B cell (primary cell): Measurements from ENCODE around the gene ACTR2. TPM values are rescaled to one million over a fixed set of nuclear protein-coding genes. Genes with fewer than 3 reads are reported as not detected.
"Not testable (repeated sequence)": the region's sequence is repeated elsewhere in the genome, so short reads cannot be mapped to it uniquely, and the experiment has no call there.

Source experiments
- ATAC-seq: fragments of 200-7000 bp; cut with Tn5 transposase; one replicate; pipeline ENCODE4 v1.10.0; 2021; ENCODE audit warnings: low read depth, mild to moderate bottlenecking, moderate number of reproducible peaks, moderate library complexity
- CTCF ChIA-PET: fragments of 350-600 bp; sonication (Branson Sonifier 250); formaldehyde crosslinking; loops from one replicate; lab custom pipeline; 2021; ENCODE audit warnings: antibody characterized with exemption, inconsistent platforms; lab: Charles Lee
- POLR2A ChIA-PET: fragments of 350-600 bp; sonication (Branson Sonifier 250); formaldehyde crosslinking; loops from one replicate; lab custom pipeline; 2021; ENCODE audit warnings: antibody characterized with exemption; lab: Charles Lee
- DNase-seq: peaks from one replicate; pipeline ENCODE4 v3.0.0; 2013
- H2AFZ ChIP-seq: 2 replicates; pipeline ENCODE4 v1.6.1; 2012; ENCODE audit warnings: mild to moderate bottlenecking, low read depth, low read length; ENCODE audit not compliant: insufficient read depth, poor library complexity, severe bottlenecking
- H3K27ac ChIP-seq, 2 donors: 1 replicate in 1 of 2; 2 replicates in 1 of 2; pipeline ENCODE4 v1.5.1; 2012 to 2013; ENCODE audit warnings: low read length in 2 of 2, mild to moderate bottlenecking in 2 of 2, moderate library complexity in 1 of 2
- H3K27me3 ChIP-seq, 4 experiments: fragments of 200-600 bp in 1 of 4; sonication (generic) in 1 of 4; replicated peaks in 1 of 4; 1 replicate in 2 of 4; 2 replicates in 2 of 4; pipeline versions ENCODE4 v1.6.1 to v1.7.0; 2013 to 2016; ENCODE audit warnings: low read length in 3 of 4, mild to moderate bottlenecking in 2 of 4, mixed read lengths in 1 of 4, moderate library complexity in 1 of 4; ENCODE audit not compliant: insufficient read depth in 4 of 4, control insufficient read depth in 3 of 4; ENCODE audit errors: control extremely low read depth in 1 of 4
- H3K36me3 ChIP-seq, 2 experiments: replicated peaks in 1 of 2; 1 replicate in 1 of 2; 2 replicates in 1 of 2; pipeline versions ENCODE4 v1.6.1 to v1.7.1; 2013; ENCODE audit warnings: low read length in 1 of 2; ENCODE audit not compliant: insufficient read depth in 2 of 2, control insufficient read depth in 1 of 2; ENCODE audit errors: control extremely low read depth in 1 of 2, extremely low read depth in 1 of 2
- H3K4me1 ChIP-seq, 2 donors: fragments of 200-600 bp in 1 of 2; sonication (generic) in 1 of 2; 1 replicate in 1 of 2; 2 replicates in 1 of 2; pipeline versions ENCODE4 v1.5.1 to v1.6.1; 2013 to 2017; ENCODE audit warnings: low read length in 2 of 2; ENCODE audit not compliant: control insufficient read depth in 2 of 2, insufficient read depth in 2 of 2
- H3K4me2 ChIP-seq: replicated peaks from 2 replicates; pipeline ENCODE3; 2012; ENCODE audit warnings: mild to moderate bottlenecking, low read depth, low read length; ENCODE audit not compliant: poor library complexity, severe bottlenecking
- H3K4me3 ChIP-seq, 5 experiments: fragments of 200-600 bp in 1 of 5; sonication (generic) in 1 of 5; 1 replicate in 3 of 5; 2 replicates in 2 of 5; pipeline versions ENCODE4 v1.5.1 to v1.7.0; 2011 to 2016; ENCODE audit warnings: low read length in 4 of 5, mild to moderate bottlenecking in 4 of 5, low read depth in 2 of 5, control low read depth in 1 of 5, moderate library complexity in 1 of 5; ENCODE audit not compliant: insufficient read depth in 1 of 5; ENCODE audit errors: control extremely low read depth in 1 of 5, extremely low read depth in 1 of 5
- H3K79me2 ChIP-seq: fragments of 200-600 bp; sonication (generic); one replicate; pipeline ENCODE4 v1.6.0; 2016; ENCODE audit warnings: low read length; ENCODE audit not compliant: control insufficient read depth, insufficient read depth
- H3K9ac ChIP-seq: fragments of 200-600 bp; sonication (generic); 2 replicates; pipeline ENCODE4 v1.6.1; 2017; ENCODE audit warnings: mild to moderate bottlenecking, low read length, moderate library complexity
- H3K9me3 ChIP-seq, 3 donors: one replicate each; pipeline versions ENCODE4 v1.6.1 to v1.7.1; 2013; ENCODE audit warnings: low read length in 2 of 3; ENCODE audit not compliant: control insufficient read depth in 2 of 3, insufficient read depth in 1 of 3; ENCODE audit errors: control extremely low read depth in 1 of 3
- H4K20me1 ChIP-seq: 2 replicates; pipeline ENCODE4 v1.6.0; 2012; ENCODE audit warnings: mild to moderate bottlenecking, low read length; ENCODE audit not compliant: insufficient read depth, control insufficient read depth, poor library complexity, severe bottlenecking
- H3K27ac Mint-ChIP-seq: one replicate; pipeline ENCODE4 v1.8.0; 2021; ENCODE audit warnings: mixed read lengths
- H3K27me3 Mint-ChIP-seq: one replicate; pipeline ENCODE4 v1.8.0; 2021; ENCODE audit warnings: mixed read lengths
- H3K4me1 Mint-ChIP-seq: one replicate; pipeline ENCODE4 v1.8.0; 2021; ENCODE audit warnings: mixed read lengths
- H3K4me3 Mint-ChIP-seq: one replicate; pipeline ENCODE4 v1.8.0; 2021; ENCODE audit warnings: mixed read lengths
- H3K9me3 Mint-ChIP-seq: one replicate; pipeline ENCODE4 v1.8.0; 2022; ENCODE audit warnings: mixed read lengths; ENCODE audit not compliant: insufficient read depth
- CTCF ChIP-seq: fragments of 200-600 bp; IDR thresholded peaks from one replicate; pipeline ENCODE4 v1.8.0; 2022; ENCODE audit warnings: antibody characterized with exemption, mild to moderate bottlenecking
- EZH2 ChIP-seq: IDR thresholded peaks from 2 replicates; pipeline ENCODE4 v1.6.1; 2012; ENCODE audit warnings: borderline replicate concordance, low read depth, mild to moderate bottlenecking, moderate library complexity, low read length; ENCODE audit not compliant: insufficient read depth, poor library complexity, severe bottlenecking
- WGBS: methylation state at CpG from one replicate; pipeline ENCODE4 v1.1.5; 2013; ENCODE audit warnings: missing lambda C conversion rate; ENCODE audit not compliant: insufficient coverage; 5-methylcytosine and 5-hydroxymethylcytosine counted together
- intact Hi-C: fragments of 100-400 bp; cut with micrococcal nuclease; formaldehyde crosslinking; loops from one replicate; pipeline ENCODE4 v1.10.0; 2022
- polyA plus RNA-seq: library from polyadenylated mRNA; depleted of rRNA; stranded (reverse); fragments of >200 nt; gene quantifications from 2 replicates; pipeline ENCODE4 v1.2.3, GENCODE V29; 2012
- total RNA-seq, 2 donors: library from RNA; stranded (reverse); fragments of 120-200 nt in 1 of 2; gene quantifications; 1 replicate in 1 of 2; 2 replicates in 1 of 2; pipeline versions ENCODE4 v1.2.3 to v1.2.4, GENCODE V29; 2013 to 2022

ACTR2 gene
- total and polyA plus RNA-seq, 2 donors (not counting 1 experiment from before 2014, with no cell fraction given): 41.8 to 284 TPM

- Mint-ChIP-seq H3K27me3 (no peaks in the 10 kb centered on the region), H3K9me3 (no peaks in the 10 kb centered on the region), H3K27ac (peak overlapping the region; percentile 1), H3K4me1 (peaks cover 64% of the 10 kb centered on the region), H3K4me3 (peak overlapping the region; percentile 3)
- peak overlapping the region; percentile 29 for H3K4me2 ChIP-seq
- intact Hi-C loops: no loop called here
- WGBS: 80% methylated on average over 1 of the region's 2 CpGs
- DNase-seq (no peak), ATAC-seq (no peak)
- CTCF ChIA-PET: no interaction called here
- peaks cover 75% of the 10 kb centered on the region for H4K20me1 ChIP-seq
- H3K36me3 ChIP-seq: peaks cover 9 to 23% of the 10 kb centered on the region in 2 experiments
- no peak overlapping the region for H3K4me3 ChIP-seq
- TF ChIP-seq EZH2: no peak
- TF ChIP-seq CTCF: no peak
- no peaks in the 10 kb centered on the region for H3K9me3 ChIP-seq
- H2AFZ ChIP-seq: no peak overlapping the region
- POLR2A ChIA-PET: no interaction called here
- H3K79me2 ChIP-seq: peaks cover 93% of the 10 kb centered on the region
- H3K4me1 ChIP-seq: peaks cover 65 to 67% of the 10 kb centered on the region in 2 donors
- H3K27ac ChIP-seq: peak overlapping the region; percentile 63 to 75
- H3K9ac ChIP-seq: peak overlapping the region; percentile 2
- no peaks in the 10 kb centered on the region for H3K27me3 ChIP-seq
Measured at GRCh38 chr2:65232636-65233035, 5.0 kb downstream of the ACTR2 start.

GRCh38 chr2:65240657-65241056 lies 13.0 kb downstream of the ACTR2 start:
- ATAC-seq (no peak), DNase-seq (no peak)
- H2AFZ ChIP-seq: no peak overlapping the region
- Mint-ChIP-seq H3K27ac (no peak overlapping the region), H3K9me3 (no peaks in the 10 kb centered on the region), H3K4me3 (no peak overlapping the region), H3K27me3 (no peaks in the 10 kb centered on the region), H3K4me1 (peaks cover 29% of the 10 kb centered on the region)
- H3K27me3 ChIP-seq: no peaks in the 10 kb centered on the region
- H3K4me2 ChIP-seq: no peak overlapping the region
- no peak overlapping the region for H3K9ac ChIP-seq
- no peak overlapping the region for H3K4me3 ChIP-seq
- H4K20me1 ChIP-seq: peaks cover 81% of the 10 kb centered on the region
- TF ChIP-seq CTCF (no peak), EZH2 (no peak)
- H3K36me3 ChIP-seq: peaks cover 23 to 38% of the 10 kb centered on the region in 2 experiments
- no peaks in the 10 kb centered on the region for H3K9me3 ChIP-seq
- no peak overlapping the region for H3K27ac ChIP-seq
- WGBS: 100% methylated on average over 1 of the region's 3 CpGs
- CTCF ChIA-PET: interaction anchor here (0.9 kb wide), 1 partner anchor 13 kb away, joined by 4 read pairs; the partner anchor contains the start of gene ACTR2
- H3K4me1 ChIP-seq: peaks cover 12 to 15% of the 10 kb centered on the region in 2 donors
- peaks cover 98% of the 10 kb centered on the region for H3K79me2 ChIP-seq
- POLR2A ChIA-PET: no interaction called here
- intact Hi-C loops: no loop called here

GRCh38 chr2:65244452-65244851 lies 16.8 kb downstream of the ACTR2 start:
- H3K4me2 ChIP-seq, H2AFZ ChIP-seq, ATAC-seq, H3K27me3 Mint-ChIP-seq, DNase-seq, H3K4me1 ChIP-seq, H3K4me3 ChIP-seq, intact Hi-C loops, H3K27ac Mint-ChIP-seq, H3K27me3 ChIP-seq, H3K9me3 ChIP-seq, POLR2A ChIA-PET, H3K27ac ChIP-seq, H3K4me3 Mint-ChIP-seq, CTCF ChIA-PET, H3K9ac ChIP-seq, H3K9me3 Mint-ChIP-seq: not testable (repeated sequence)
- peaks cover 84% of the 10 kb centered on the region for H4K20me1 ChIP-seq
- peaks cover 15% of the 10 kb centered on the region for H3K4me1 Mint-ChIP-seq
- H3K79me2 ChIP-seq: peaks cover 92% of the 10 kb centered on the region
- no CpG with 5 or more reads among the region's 2 CpGs for WGBS
- H3K36me3 ChIP-seq: peaks cover 20 to 60% of the 10 kb centered on the region in 2 experiments
